ENCODE measurements around the gene TMCO4.

- TF ChIP-seq, protein P1, sequence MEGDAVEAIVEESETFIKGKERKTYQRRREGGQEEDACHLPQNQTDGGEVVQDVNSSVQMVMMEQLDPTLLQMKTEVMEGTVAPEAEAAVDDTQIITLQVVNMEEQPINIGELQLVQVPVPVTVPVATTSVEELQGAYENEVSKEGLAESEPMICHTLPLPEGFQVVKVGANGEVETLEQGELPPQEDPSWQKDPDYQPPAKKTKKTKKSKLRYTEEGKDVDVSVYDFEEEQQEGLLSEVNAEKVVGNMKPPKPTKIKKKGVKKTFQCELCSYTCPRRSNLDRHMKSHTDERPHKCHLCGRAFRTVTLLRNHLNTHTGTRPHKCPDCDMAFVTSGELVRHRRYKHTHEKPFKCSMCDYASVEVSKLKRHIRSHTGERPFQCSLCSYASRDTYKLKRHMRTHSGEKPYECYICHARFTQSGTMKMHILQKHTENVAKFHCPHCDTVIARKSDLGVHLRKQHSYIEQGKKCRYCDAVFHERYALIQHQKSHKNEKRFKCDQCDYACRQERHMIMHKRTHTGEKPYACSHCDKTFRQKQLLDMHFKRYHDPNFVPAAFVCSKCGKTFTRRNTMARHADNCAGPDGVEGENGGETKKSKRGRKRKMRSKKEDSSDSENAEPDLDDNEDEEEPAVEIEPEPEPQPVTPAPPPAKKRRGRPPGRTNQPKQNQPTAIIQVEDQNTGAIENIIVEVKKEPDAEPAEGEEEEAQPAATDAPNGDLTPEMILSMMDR (IDR thresholded peaks at IDR 0.05): no peak
- TF ChIP-seq EP300 (IDR thresholded peaks at IDR 0.05): no peak
- no peak for TF ChIP-seq POLR2AphosphoS5 (IDR thresholded peaks at IDR 0.05)
These were observed 103.9 kb downstream of the TMCO4 start for GRCh38 chr1:19695772-19696171.

Data from sigmoid colon (tissue), 4 donors.